ENCODE measurements around the gene STAP1. TPM values are rescaled to one million over a fixed set of nuclear protein-coding genes. Genes with fewer than 3 reads are reported as not detected.

Gene STAP1
- polyA plus RNA-seq, 1 donor from 2014 or later: not detected

GRCh38 chr4:67535280-67535840 lies 23.2 kb upstream of the STAP1 start:
- Histone ChIP-seq H3K9me2 (ENCODE audit: insufficient read depth, low read length) (no peaks in the 10 kb centered on the region), H2AFZ (ENCODE audit: low read depth, low read length) (no peak overlapping the region), H3K9me3 (ENCODE audit: low read length) (no peaks in the 10 kb centered on the region), H3K36me3 (ENCODE audit: insufficient read depth, low read length) (peaks cover under 1% of the 10 kb centered on the region), H3F3A (ENCODE audit: insufficient read depth, low read length, poor library complexity, severe bottlenecking) (no peaks in the 10 kb centered on the region), H3K27ac (ENCODE audit: low read length) (no peak overlapping the region), H3K4me2 (ENCODE audit: low read length) (no peak overlapping the region), H3K27me3 (ENCODE audit: insufficient read depth, low read depth, low read length) (no peaks in the 10 kb centered on the region), H4K20me1 (ENCODE audit: insufficient read depth) (no peaks in the 10 kb centered on the region), H3K9ac (ENCODE audit: low read length) (no peak overlapping the region), H3K4me3 (ENCODE audit: low read length) (no peak overlapping the region), H3K79me2 (replicated peaks; ENCODE audit: insufficient read depth, low read length) (peaks cover 5% of the 10 kb centered on the region)
- no peak for TF ChIP-seq REST (IDR thresholded peaks at IDR 0.05; ENCODE audit: borderline replicate concordance)
- no peak for TF ChIP-seq RAD21 (conservative IDR thresholded peaks at IDR 0.05)
- TF ChIP-seq SMC3 (conservative IDR thresholded peaks at IDR 0.05; ENCODE audit: poor library complexity): no peak
- TF ChIP-seq EZH2 (IDR thresholded peaks at IDR 0.05; ENCODE audit: borderline replicate concordance, insufficient read depth, low read length, poor library complexity, severe bottlenecking): no peak
- no peak for TF ChIP-seq TAF1 (IDR thresholded peaks at IDR 0.05; ENCODE audit: low read depth)
- no peak for TF ChIP-seq EP300 (conservative IDR thresholded peaks at IDR 0.05; ENCODE audit: poor library complexity, severe bottlenecking)
- no peak for TF ChIP-seq CTCF (IDR thresholded peaks at IDR 0.05; ENCODE audit: poor library complexity, severe bottlenecking)
- TF ChIP-seq POLR2AphosphoS5 (IDR thresholded peaks at IDR 0.05): no peak
- TF ChIP-seq MXI1 (conservative IDR thresholded peaks at IDR 0.05; ENCODE audit: poor library complexity, severe bottlenecking): no peak

- Histone ChIP-seq H3K9me2 (ENCODE audit: insufficient read depth, low read length) (no peaks in the 10 kb centered on the region), H3K4me3 (ENCODE audit: low read length) (no peak overlapping the region), H3K36me3 (ENCODE audit: insufficient read depth, low read length) (peaks cover 3% of the 10 kb centered on the region), H3K9ac (ENCODE audit: low read length) (no peak overlapping the region), H3K4me2 (ENCODE audit: low read length) (no peak overlapping the region), H3K79me2 (replicated peaks; ENCODE audit: insufficient read depth, low read length) (peaks cover 42% of the 10 kb centered on the region), H3K9me3 (ENCODE audit: low read length) (no peaks in the 10 kb centered on the region), H3F3A (ENCODE audit: insufficient read depth, low read length, poor library complexity, severe bottlenecking) (no peaks in the 10 kb centered on the region), H2AFZ (ENCODE audit: low read depth, low read length) (no peak overlapping the region), H3K27me3 (ENCODE audit: insufficient read depth, low read depth, low read length) (no peaks in the 10 kb centered on the region), H3K27ac (ENCODE audit: low read length) (no peak overlapping the region), H4K20me1 (ENCODE audit: insufficient read depth) (no peaks in the 10 kb centered on the region)
- TF ChIP-seq CTCF (IDR thresholded peaks at IDR 0.05; ENCODE audit: poor library complexity, severe bottlenecking) (no peak), TAF1 (IDR thresholded peaks at IDR 0.05; ENCODE audit: low read depth) (no peak), SMC3 (conservative IDR thresholded peaks at IDR 0.05; ENCODE audit: poor library complexity) (no peak), EZH2 (IDR thresholded peaks at IDR 0.05; ENCODE audit: borderline replicate concordance, insufficient read depth, low read length, poor library complexity, severe bottlenecking) (no peak)
These were observed 18.7 kb upstream of the STAP1 start for GRCh38 chr4:67539830-67540229.

Data from neural cell (in vitro differentiated cells).